SK-N-SH (cell line): Measurements from ENCODE around the gene AKT2. TPM values are rescaled to one million over a fixed set of nuclear protein-coding genes. Genes with fewer than 3 reads are reported as not detected.

ENCODE experiments used
- CTCF ChIA-PET: fragments of 300-600, 350-600 bp; formaldehyde crosslinking; extraction: SDS; loops from one replicate; lab custom pipeline; 2021; lab: Yijun Ruan, JAX
- POLR2A ChIA-PET: fragments of 350-600 bp; sonication (Branson Sonifier 250); formaldehyde crosslinking; extraction: SDS; loops from one replicate; lab custom pipeline; 2020; ENCODE audit warnings: antibody characterized with exemption, inconsistent platforms; lab: Yijun Ruan, JAX
- DNase-seq: peaks from one replicate; pipeline ENCODE4 v3.0.0; 2012
- H2AFZ ChIP-seq: fragments of 200-600 bp; sonication (generic); 2 replicates; pipeline ENCODE4 v1.8.1; 2016; ENCODE audit warnings: antibody characterized with exemption, mild to moderate bottlenecking, low read depth
- H3F3A ChIP-seq: fragments of 200-600 bp; sonication (generic); replicated peaks from 2 replicates; pipeline ENCODE3; 2016; ENCODE audit warnings: antibody characterized with exemption, mild to moderate bottlenecking; ENCODE audit not compliant: insufficient read depth
- H3K27ac ChIP-seq, 2 experiments: fragments of 200-500 bp in 1 of 2; fragments of 200-600 bp in 1 of 2; sonication (Bioruptor generic) in 1 of 2; sonication (generic), shearing (Covaris generic) in 1 of 2; 2 replicates each; pipeline versions ENCODE4 v1.5.1 to v1.6.1; 2014 to 2016; ENCODE audit warnings: low read depth in 2 of 2, inconsistent platforms in 1 of 2, low read length in 1 of 2, mild to moderate bottlenecking in 1 of 2, mixed read lengths in 1 of 2
- H3K27me3 ChIP-seq: fragments of 200-600 bp; sonication (generic), shearing (Covaris generic); 2 replicates; pipeline ENCODE4 v1.6.1; 2016; ENCODE audit warnings: mixed run types; ENCODE audit not compliant: insufficient read depth
- H3K36me3 ChIP-seq, 2 experiments: fragments of 200-500 bp in 1 of 2; fragments of 200-600 bp in 1 of 2; sonication (Bioruptor generic) in 1 of 2; sonication (generic) in 1 of 2; replicated peaks in 1 of 2; 2 replicates each; pipeline versions ENCODE3 to v1.5.1; 2014 to 2016; ENCODE audit warnings: low read length in 1 of 2, mild to moderate bottlenecking in 1 of 2; ENCODE audit not compliant: insufficient read depth in 2 of 2, control insufficient read depth in 1 of 2
- H3K4me1 ChIP-seq, 2 experiments: fragments of 200-500 bp in 1 of 2; fragments of 200-600 bp in 1 of 2; sonication (Bioruptor generic) in 1 of 2; sonication (generic), shearing (Covaris generic) in 1 of 2; 2 replicates each; pipeline versions ENCODE4 v1.5.1 to v1.6.1; 2014 to 2016; ENCODE audit warnings: low read depth in 1 of 2, low read length in 1 of 2, mixed run types in 1 of 2; ENCODE audit not compliant: insufficient read depth in 2 of 2, control insufficient read depth in 1 of 2
- H3K4me2 ChIP-seq: fragments of 200-600 bp; sonication (generic), shearing (Covaris generic); 2 replicates; pipeline ENCODE4 v1.6.1; 2017; ENCODE audit warnings: mixed run types
- H3K4me3 ChIP-seq, 2 experiments: fragments of 200-500 bp in 1 of 2; fragments of 200-600 bp in 1 of 2; sonication (Bioruptor generic) in 1 of 2; sonication (generic), shearing (Covaris generic) in 1 of 2; 2 replicates each; pipeline versions ENCODE4 v1.5.1 to v1.8.1; 2014 to 2016; ENCODE audit warnings: low read depth in 2 of 2, inconsistent platforms in 1 of 2, low read length in 1 of 2, mild to moderate bottlenecking in 1 of 2, mixed read lengths in 1 of 2, moderate library complexity in 1 of 2
- H3K79me2 ChIP-seq: fragments of 200-600 bp; sonication (generic); 2 replicates; pipeline ENCODE4 v1.8.1; 2017; ENCODE audit warnings: mild to moderate bottlenecking; ENCODE audit not compliant: insufficient read depth
- H3K9ac ChIP-seq: fragments of 200-600 bp; sonication (generic); 2 replicates; pipeline ENCODE4 v1.6.1; 2017; ENCODE audit warnings: mixed run types
- H3K9me2 ChIP-seq: fragments of 200-600 bp; sonication (generic); 2 replicates; pipeline ENCODE4 v1.6.1; 2017; ENCODE audit warnings: mixed run types
- H3K9me3 ChIP-seq: fragments of 200-600 bp; sonication (generic); 2 replicates; pipeline ENCODE4 v1.6.1; 2017; ENCODE audit warnings: mixed run types, mild to moderate bottlenecking, moderate library complexity
- H4K20me1 ChIP-seq: fragments of 200-600 bp; sonication (generic); 2 replicates; pipeline ENCODE4 v1.6.1; 2017; ENCODE audit warnings: mild to moderate bottlenecking, mixed run types; ENCODE audit not compliant: insufficient read depth
- ELF1 ChIP-seq: IDR thresholded peaks from 2 replicates; pipeline ENCODE4 v1.4.0; 2012
- FOXJ3 ChIP-seq: sonication (generic); formaldehyde crosslinking; IDR thresholded peaks from 2 replicates; pipeline ENCODE4 v1.5.1; 2020; ENCODE audit warnings: mild to moderate bottlenecking, missing genetic modification reagents
- GABPA ChIP-seq: IDR thresholded peaks from 2 replicates; pipeline ENCODE4 v1.4.0; 2012; ENCODE audit warnings: low read depth, mild to moderate bottlenecking
- GATA2 ChIP-seq: sonication (generic); formaldehyde crosslinking; IDR thresholded peaks from 2 replicates; pipeline ENCODE4 v1.5.0; 2020; ENCODE audit warnings: mild to moderate bottlenecking, missing genetic modification reagents
- JUND ChIP-seq: IDR thresholded peaks from 2 replicates; pipeline ENCODE4 v1.4.0; 2012
- MXI1 ChIP-seq: IDR thresholded peaks from 2 replicates; pipeline ENCODE4 v1.6.1; 2012; ENCODE audit warnings: mild to moderate bottlenecking, low read depth, low read length, improper control_type of control experiment
- NFIC ChIP-seq: IDR thresholded peaks from 2 replicates; pipeline ENCODE4 v1.4.0; 2012; ENCODE audit warnings: borderline replicate concordance
- NRF1 ChIP-seq: IDR thresholded peaks from 2 replicates; pipeline ENCODE4 v1.6.1; 2012; ENCODE audit warnings: low read depth, mild to moderate bottlenecking, low read length
- SIN3A ChIP-seq: IDR thresholded peaks from 2 replicates; pipeline ENCODE4 v1.6.1; 2012; ENCODE audit warnings: low read depth, mild to moderate bottlenecking, low read length, moderate library complexity, borderline replicate concordance
- SMC3 ChIP-seq: IDR thresholded peaks from 2 replicates; pipeline ENCODE4 v1.6.1; 2012; ENCODE audit warnings: low read depth, low read length, improper control_type of control experiment
- TAF1 ChIP-seq: IDR thresholded peaks from 2 replicates; pipeline ENCODE4 v1.6.1; 2012; ENCODE audit warnings: low read depth, mild to moderate bottlenecking, low read length, moderate library complexity, borderline replicate concordance
- TEAD4 ChIP-seq: IDR thresholded peaks from 2 replicates; pipeline ENCODE4 v1.4.0; 2012; ENCODE audit warnings: mild to moderate bottlenecking, borderline replicate concordance; ENCODE audit not compliant: insufficient read depth
- WGBS: methylation state at CpG from one replicate; pipeline ENCODE4 v1.1.6; 2017; ENCODE audit warnings: low lambda C conversion rate; 5-methylcytosine and 5-hydroxymethylcytosine counted together
- polyA plus RNA-seq, 3 experiments: library from polyadenylated mRNA; depleted of rRNA; stranded (reverse); fragments of >200 nt; gene quantifications; 2 replicates each; pipeline ENCODE4 v1.2.3, GENCODE V29; 2012
- TF ChIP-seq, protein P1 (sequence below): fragments of 150-350 bp; IDR thresholded peaks from 2 replicates; pipeline ENCODE4 v1.6.1; 2017; ENCODE audit warnings: antibody characterized with exemption, low read length, low read depth, borderline replicate concordance
- TF ChIP-seq, protein P2 (sequence below): IDR thresholded peaks from 2 replicates; pipeline ENCODE4 v1.6.1; 2012; ENCODE audit warnings: mild to moderate bottlenecking, low read depth, low read length, moderate library complexity
- TF ChIP-seq, protein P3 (sequence below): IDR thresholded peaks from 2 replicates; pipeline ENCODE4; 2012
- TF ChIP-seq, protein P4 (sequence below): fragments of 200-600 bp; sonication (generic); IDR thresholded peaks from 2 replicates; pipeline ENCODE4 v1.6.1; 2017; ENCODE audit warnings: antibody characterized with exemption, mild to moderate bottlenecking, moderate library complexity
- TF ChIP-seq, protein P5 (sequence below): IDR thresholded peaks from 2 replicates; pipeline ENCODE4 v1.4.0; 2012; ENCODE audit warnings: low read depth

The AKT2 gene
- polyA plus RNA-seq, 1 of the 3 experiments (the other 2 are of a cell fraction) = 99.8 TPM

DNA sequence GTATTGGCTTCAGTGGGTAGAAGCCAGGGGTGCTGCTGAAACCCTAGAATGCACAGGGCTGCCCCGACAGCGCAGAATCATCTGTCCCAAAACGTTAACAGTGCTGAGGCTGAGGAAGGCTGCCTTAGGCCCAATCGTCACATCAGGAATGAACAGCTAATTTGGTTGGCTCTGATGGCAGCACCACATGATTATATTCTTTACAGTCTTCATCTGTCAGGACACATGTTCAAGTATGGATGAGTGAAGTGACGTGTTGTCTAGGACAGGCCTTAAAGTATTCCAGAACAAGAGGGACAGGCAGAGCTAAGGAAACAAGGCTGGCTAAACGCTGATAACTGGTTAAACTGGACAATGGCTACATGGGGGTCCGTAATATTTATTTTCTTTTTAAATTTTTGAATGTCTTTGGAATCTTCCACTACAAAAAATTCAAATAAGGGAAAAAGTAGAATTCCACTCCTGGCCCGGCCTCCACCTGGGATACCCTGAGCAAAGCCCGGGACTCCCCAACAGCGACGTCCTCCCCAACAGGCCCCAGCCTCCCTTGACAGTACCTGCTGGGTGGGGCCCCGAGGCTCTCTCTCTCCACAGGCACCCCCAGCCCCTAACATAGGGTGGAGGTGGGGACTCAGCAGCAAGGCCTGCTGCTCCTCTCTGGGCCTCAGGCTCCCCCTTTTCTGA, 43.9 kb downstream of the AKT2 start (continued):
- TF ChIP-seq, protein P1, sequence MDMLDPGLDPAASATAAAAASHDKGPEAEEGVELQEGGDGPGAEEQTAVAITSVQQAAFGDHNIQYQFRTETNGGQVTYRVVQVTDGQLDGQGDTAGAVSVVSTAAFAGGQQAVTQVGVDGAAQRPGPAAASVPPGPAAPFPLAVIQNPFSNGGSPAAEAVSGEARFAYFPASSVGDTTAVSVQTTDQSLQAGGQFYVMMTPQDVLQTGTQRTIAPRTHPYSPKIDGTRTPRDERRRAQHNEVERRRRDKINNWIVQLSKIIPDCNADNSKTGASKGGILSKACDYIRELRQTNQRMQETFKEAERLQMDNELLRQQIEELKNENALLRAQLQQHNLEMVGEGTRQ = no peak
- TF ChIP-seq TAF1 (no peak), NFIC (no peak), NRF1 (no peak), ELF1 (no peak), SIN3A (no peak)
- TF ChIP-seq, protein P2, sequence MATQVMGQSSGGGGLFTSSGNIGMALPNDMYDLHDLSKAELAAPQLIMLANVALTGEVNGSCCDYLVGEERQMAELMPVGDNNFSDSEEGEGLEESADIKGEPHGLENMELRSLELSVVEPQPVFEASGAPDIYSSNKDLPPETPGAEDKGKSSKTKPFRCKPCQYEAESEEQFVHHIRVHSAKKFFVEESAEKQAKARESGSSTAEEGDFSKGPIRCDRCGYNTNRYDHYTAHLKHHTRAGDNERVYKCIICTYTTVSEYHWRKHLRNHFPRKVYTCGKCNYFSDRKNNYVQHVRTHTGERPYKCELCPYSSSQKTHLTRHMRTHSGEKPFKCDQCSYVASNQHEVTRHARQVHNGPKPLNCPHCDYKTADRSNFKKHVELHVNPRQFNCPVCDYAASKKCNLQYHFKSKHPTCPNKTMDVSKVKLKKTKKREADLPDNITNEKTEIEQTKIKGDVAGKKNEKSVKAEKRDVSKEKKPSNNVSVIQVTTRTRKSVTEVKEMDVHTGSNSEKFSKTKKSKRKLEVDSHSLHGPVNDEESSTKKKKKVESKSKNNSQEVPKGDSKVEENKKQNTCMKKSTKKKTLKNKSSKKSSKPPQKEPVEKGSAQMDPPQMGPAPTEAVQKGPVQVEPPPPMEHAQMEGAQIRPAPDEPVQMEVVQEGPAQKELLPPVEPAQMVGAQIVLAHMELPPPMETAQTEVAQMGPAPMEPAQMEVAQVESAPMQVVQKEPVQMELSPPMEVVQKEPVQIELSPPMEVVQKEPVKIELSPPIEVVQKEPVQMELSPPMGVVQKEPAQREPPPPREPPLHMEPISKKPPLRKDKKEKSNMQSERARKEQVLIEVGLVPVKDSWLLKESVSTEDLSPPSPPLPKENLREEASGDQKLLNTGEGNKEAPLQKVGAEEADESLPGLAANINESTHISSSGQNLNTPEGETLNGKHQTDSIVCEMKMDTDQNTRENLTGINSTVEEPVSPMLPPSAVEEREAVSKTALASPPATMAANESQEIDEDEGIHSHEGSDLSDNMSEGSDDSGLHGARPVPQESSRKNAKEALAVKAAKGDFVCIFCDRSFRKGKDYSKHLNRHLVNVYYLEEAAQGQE = no peak
- TF ChIP-seq, all 33 proteins: peak for 0

DNA sequence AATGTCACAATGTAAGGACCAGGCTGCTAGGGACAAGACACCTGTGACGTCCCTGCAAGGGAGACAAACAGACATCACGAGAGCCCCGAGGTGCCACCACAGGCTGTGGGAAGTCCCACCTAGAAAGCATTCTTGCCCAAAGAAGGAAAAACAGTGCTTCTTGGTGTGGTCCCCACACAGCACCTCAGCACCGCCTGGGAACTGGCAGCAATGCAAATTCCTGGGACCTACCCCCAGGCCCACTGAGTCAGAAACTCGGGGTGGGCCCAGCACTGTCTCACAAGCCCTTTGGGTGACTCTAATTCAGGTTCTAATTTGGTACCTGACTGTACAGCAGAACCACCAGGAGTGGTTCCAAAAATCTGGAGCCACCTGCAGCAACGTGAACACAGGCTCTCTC, 44.8 kb downstream of the AKT2 start:
- no peaks in the 10 kb centered on the region; a peak in 1 of 4 replicates for H3K4me1 ChIP-seq
- no peaks in the 10 kb centered on the region for H3F3A ChIP-seq
- H2AFZ ChIP-seq = no peak overlapping the region
- peaks cover 3 to 51% of the 10 kb centered on the region in 2 experiments for H3K36me3 ChIP-seq
- peaks cover 11% of the 10 kb centered on the region; the same call in 1 of the 2 replicates for H3K79me2 ChIP-seq
- no peak overlapping the region for H3K9ac ChIP-seq
- H4K20me1 ChIP-seq = no peaks in the 10 kb centered on the region
- H3K4me3 ChIP-seq = no peak overlapping the region
- CTCF ChIA-PET = no interaction called here
- H3K4me2 ChIP-seq = no peak overlapping the region
- no peak for DNase-seq
- 83% methylated on average over 3 of the region's 6 CpGs for WGBS
- no peak for TF ChIP-seq TEAD4
- TF ChIP-seq SMC3 = no peak
- no peak for TF ChIP-seq MXI1
- no peak for TF ChIP-seq GATA2
- TF ChIP-seq, protein P3, sequence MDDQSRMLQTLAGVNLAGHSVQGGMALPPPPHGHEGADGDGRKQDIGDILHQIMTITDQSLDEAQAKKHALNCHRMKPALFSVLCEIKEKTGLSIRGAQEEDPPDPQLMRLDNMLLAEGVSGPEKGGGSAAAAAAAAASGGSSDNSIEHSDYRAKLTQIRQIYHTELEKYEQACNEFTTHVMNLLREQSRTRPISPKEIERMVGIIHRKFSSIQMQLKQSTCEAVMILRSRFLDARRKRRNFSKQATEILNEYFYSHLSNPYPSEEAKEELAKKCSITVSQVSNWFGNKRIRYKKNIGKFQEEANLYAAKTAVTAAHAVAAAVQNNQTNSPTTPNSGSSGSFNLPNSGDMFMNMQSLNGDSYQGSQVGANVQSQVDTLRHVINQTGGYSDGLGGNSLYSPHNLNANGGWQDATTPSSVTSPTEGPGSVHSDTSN = no peak
- TF ChIP-seq, protein P1 = no peak
- TF ChIP-seq, protein P4, sequence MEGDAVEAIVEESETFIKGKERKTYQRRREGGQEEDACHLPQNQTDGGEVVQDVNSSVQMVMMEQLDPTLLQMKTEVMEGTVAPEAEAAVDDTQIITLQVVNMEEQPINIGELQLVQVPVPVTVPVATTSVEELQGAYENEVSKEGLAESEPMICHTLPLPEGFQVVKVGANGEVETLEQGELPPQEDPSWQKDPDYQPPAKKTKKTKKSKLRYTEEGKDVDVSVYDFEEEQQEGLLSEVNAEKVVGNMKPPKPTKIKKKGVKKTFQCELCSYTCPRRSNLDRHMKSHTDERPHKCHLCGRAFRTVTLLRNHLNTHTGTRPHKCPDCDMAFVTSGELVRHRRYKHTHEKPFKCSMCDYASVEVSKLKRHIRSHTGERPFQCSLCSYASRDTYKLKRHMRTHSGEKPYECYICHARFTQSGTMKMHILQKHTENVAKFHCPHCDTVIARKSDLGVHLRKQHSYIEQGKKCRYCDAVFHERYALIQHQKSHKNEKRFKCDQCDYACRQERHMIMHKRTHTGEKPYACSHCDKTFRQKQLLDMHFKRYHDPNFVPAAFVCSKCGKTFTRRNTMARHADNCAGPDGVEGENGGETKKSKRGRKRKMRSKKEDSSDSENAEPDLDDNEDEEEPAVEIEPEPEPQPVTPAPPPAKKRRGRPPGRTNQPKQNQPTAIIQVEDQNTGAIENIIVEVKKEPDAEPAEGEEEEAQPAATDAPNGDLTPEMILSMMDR = no peak
- no peak for TF ChIP-seq FOXJ3 (CRISPR knock-in tag)
- TF ChIP-seq, protein P5, sequence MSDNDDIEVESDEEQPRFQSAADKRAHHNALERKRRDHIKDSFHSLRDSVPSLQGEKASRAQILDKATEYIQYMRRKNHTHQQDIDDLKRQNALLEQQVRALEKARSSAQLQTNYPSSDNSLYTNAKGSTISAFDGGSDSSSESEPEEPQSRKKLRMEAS = no peak
- no peak for TF ChIP-seq GABPA
- TF ChIP-seq JUND = no peak
- H3K9me3 ChIP-seq = no peaks in the 10 kb centered on the region
- no peak overlapping the region for H3K27ac ChIP-seq
- no peaks in the 10 kb centered on the region for H3K9me2 ChIP-seq
- H3K27me3 ChIP-seq = no peaks in the 10 kb centered on the region
- POLR2A ChIA-PET = interaction anchor here (0.6 kb wide), 1 partner anchor 14 kb away, joined by 3 read pairs; no protein-coding TSS in a partner anchor
